PC-9 (cell line): ENCODE results near the gene KRTDAP. TPM values are rescaled to one million over a fixed set of nuclear protein-coding genes. Genes with fewer than 3 reads are reported as not detected.
"Not testable (repeated sequence)": the region's sequence is repeated elsewhere in the genome, so short reads cannot be mapped to it uniquely, and the experiment has no call there.

Source experiments
- BruUV-seq: library from RNA; stranded (reverse); fragments of 400-500 nt; replicated peaks from 2 replicates; lab custom pipeline; 2021; lab: Mats Ljungman, UMichigan
- CTCF ChIA-PET: fragments of 300-600 bp; sonication (Branson Sonifier 250); formaldehyde crosslinking; loops from one replicate; lab custom pipeline; 2022; ENCODE audit warnings: antibody characterized with exemption; lab: Charles Lee
- POLR2A ChIA-PET: fragments of 300-600 bp; sonication (Branson Sonifier 250); formaldehyde crosslinking; loops from one replicate; lab custom pipeline; 2022; ENCODE audit warnings: antibody characterized with exemption; ENCODE audit not compliant: unreplicated experiment; lab: Charles Lee
- DNase-seq, 2 experiments: peaks; one replicate each; pipeline versions ENCODE4 v3.0.0 to v3.0.0-alpha.2; 2015 to 2022; ENCODE audit warnings: mixed read lengths in 1 of 2
- H2AFZ ChIP-seq: fragments of 200-600 bp; sonication (generic); 2 replicates; pipeline ENCODE4 v1.8.1; 2017; ENCODE audit warnings: antibody characterized with exemption
- H3F3A ChIP-seq: fragments of 200-600 bp; sonication (generic); 2 replicates; pipeline ENCODE4 v1.8.1; 2017; ENCODE audit warnings: antibody characterized with exemption, mild to moderate bottlenecking, low read depth; ENCODE audit not compliant: insufficient read depth
- H3K27ac ChIP-seq: fragments of 200-600 bp; sonication (generic); 2 replicates; pipeline ENCODE4 v1.6.1; 2016; ENCODE audit warnings: mixed run types
- H3K27me3 ChIP-seq: fragments of 200-600 bp; sonication (generic); 2 replicates; pipeline ENCODE4 v1.6.1; 2016; ENCODE audit warnings: low read depth, mixed run types; ENCODE audit not compliant: insufficient read depth
- H3K36me3 ChIP-seq: fragments of 200-600 bp; sonication (generic); 2 replicates; pipeline ENCODE4 v1.6.1; 2016; ENCODE audit warnings: low read depth, mixed run types
- H3K4me1 ChIP-seq: fragments of 200-600 bp; sonication (generic); replicated peaks from 2 replicates; pipeline ENCODE4 v1.6.1; 2016; ENCODE audit warnings: mixed run types; ENCODE audit not compliant: insufficient read depth
- H3K4me2 ChIP-seq: fragments of 200-600 bp; sonication (generic); 2 replicates; pipeline ENCODE4 v1.6.1; 2017; ENCODE audit warnings: mixed run types
- H3K4me3 ChIP-seq: fragments of 200-600 bp; sonication (generic); 2 replicates; pipeline ENCODE4 v1.6.1; 2016; ENCODE audit warnings: mixed run types
- H3K79me2 ChIP-seq: fragments of 200-600 bp; sonication (generic); 2 replicates; pipeline ENCODE4 v1.6.1; 2017; ENCODE audit warnings: low read depth, mixed run types
- H3K9me2 ChIP-seq: fragments of 200-600 bp; sonication (generic); 2 replicates; pipeline ENCODE4 v1.8.1; 2017; ENCODE audit warnings: mild to moderate bottlenecking; ENCODE audit not compliant: insufficient read depth
- H3K9me3 ChIP-seq: fragments of 200-600 bp; sonication (generic); 2 replicates; pipeline ENCODE4 v1.8.1; 2016; ENCODE audit warnings: low read depth; ENCODE audit not compliant: insufficient read depth
- H4K20me1 ChIP-seq: fragments of 200-600 bp; sonication (generic); 2 replicates; pipeline ENCODE4 v1.8.1; 2017; ENCODE audit not compliant: insufficient read depth
- CTCF ChIP-seq: fragments of 200-600 bp; sonication (generic); conservative IDR thresholded peaks from 2 replicates; pipeline ENCODE4 v1.6.1; 2017; ENCODE audit warnings: mixed run types, antibody characterized with exemption, mild to moderate bottlenecking, moderate library complexity
- EZH2 ChIP-seq: fragments of 200-600 bp; sonication (generic); IDR thresholded peaks from 2 replicates; pipeline ENCODE4 v1.8.0; 2017; ENCODE audit warnings: antibody characterized with exemption, low read depth
- intact Hi-C: fragments of 100-400 bp; cut with micrococcal nuclease; formaldehyde crosslinking; loops from one replicate; pipeline ENCODE4 v1.10.0; 2022; ENCODE audit not compliant: unreplicated experiment
- total RNA-seq: library from RNA; stranded (reverse); gene quantifications from 2 replicates; pipeline ENCODE4 v1.2.3, GENCODE V29; 2021

The KRTDAP gene
- total RNA-seq, 1 experiment from 2014 or later, result not detected

GRCh38 chr19:35476149-35476548 is 14.1 kb downstream of the KRTDAP start:
- TF ChIP-seq EZH2 (no peak), CTCF (peak; percentile 40; the same call in 1 of the 2 replicates)
- no peaks in the 10 kb centered on the region for H3K4me1 ChIP-seq
- BruUV-seq, result no TSS peak
- no peaks in the 10 kb centered on the region for H3K79me2 ChIP-seq
- no peaks in the 10 kb centered on the region for H3K9me2 ChIP-seq
- no peak overlapping the region for H2AFZ ChIP-seq
- no peaks in the 10 kb centered on the region for H3K27me3 ChIP-seq
- intact Hi-C loops, result no loop called here
- CTCF ChIA-PET, result no interaction called here
- H3K4me2 ChIP-seq, result no peak overlapping the region
- H3K4me3 ChIP-seq, result no peak overlapping the region
- no peaks in the 10 kb centered on the region for H3F3A ChIP-seq
- H4K20me1 ChIP-seq, result no peaks in the 10 kb centered on the region
- no peak for DNase-seq
- no peak overlapping the region for H3K27ac ChIP-seq
- no peaks in the 10 kb centered on the region for H3K9me3 ChIP-seq
- no peaks in the 10 kb centered on the region for H3K36me3 ChIP-seq
- POLR2A ChIA-PET, result no interaction called here

GRCh38 chr19:35474594-35474993 is 15.7 kb downstream of the KRTDAP start:
- H3K36me3 ChIP-seq, H3K9me2 ChIP-seq, H4K20me1 ChIP-seq, H3K9me3 ChIP-seq, H3K4me1 ChIP-seq, H3F3A ChIP-seq, BruUV-seq, H3K4me3 ChIP-seq, H3K79me2 ChIP-seq, H2AFZ ChIP-seq, H3K4me2 ChIP-seq, POLR2A ChIA-PET, DNase-seq, CTCF ChIA-PET, intact Hi-C loops, H3K27me3 ChIP-seq, H3K27ac ChIP-seq: not testable (repeated sequence)

GRCh38 chr19:35474104-35474503 is 16.2 kb downstream of the KRTDAP start:
- H3K27me3 ChIP-seq, result no peaks in the 10 kb centered on the region
- H3K79me2 ChIP-seq, result no peaks in the 10 kb centered on the region
- no peaks in the 10 kb centered on the region for H3K9me3 ChIP-seq
- no peaks in the 10 kb centered on the region for H3F3A ChIP-seq
- H2AFZ ChIP-seq, result no peak overlapping the region
- no peaks in the 10 kb centered on the region for H4K20me1 ChIP-seq
- no peak overlapping the region for H3K4me2 ChIP-seq
- H3K4me3 ChIP-seq, result no peak overlapping the region
- BruUV-seq, result no TSS peak
- CTCF ChIA-PET, result no interaction called here
- H3K36me3 ChIP-seq, result no peaks in the 10 kb centered on the region
- H3K27ac ChIP-seq, result no peak overlapping the region
- POLR2A ChIA-PET, result no interaction called here
- H3K9me2 ChIP-seq, result no peaks in the 10 kb centered on the region
- H3K4me1 ChIP-seq, result no peaks in the 10 kb centered on the region
- TF ChIP-seq EZH2 (no peak), CTCF (no peak)
- no peak for DNase-seq
- intact Hi-C loops, result no loop called here

- H3K9me3 ChIP-seq, result no peaks in the 10 kb centered on the region
- TF ChIP-seq CTCF (no peak), EZH2 (no peak)
- H3K4me2 ChIP-seq, result no peak overlapping the region
- H4K20me1 ChIP-seq, result no peaks in the 10 kb centered on the region
- BruUV-seq, result no TSS peak
- no peaks in the 10 kb centered on the region for H3K9me2 ChIP-seq
- H3F3A ChIP-seq, result no peaks in the 10 kb centered on the region
- POLR2A ChIA-PET, result no interaction called here
- H3K4me3 ChIP-seq, result no peak overlapping the region
- no peak overlapping the region for H2AFZ ChIP-seq
- intact Hi-C loops, result no loop called here
- H3K36me3 ChIP-seq, result no peaks in the 10 kb centered on the region
- no peak for DNase-seq
- H3K4me1 ChIP-seq, result no peaks in the 10 kb centered on the region
- H3K27me3 ChIP-seq, result no peaks in the 10 kb centered on the region
- no peaks in the 10 kb centered on the region for H3K79me2 ChIP-seq
- H3K27ac ChIP-seq, result no peak overlapping the region
- CTCF ChIA-PET, result interaction anchor here (0.6 to 0.7 kb wide), 2 partner anchors 73 to 98 kb away, joined by 3 to 4 read pairs; no protein-coding TSS in a partner anchor
Observed at GRCh38 chr19:35471946-35472345, 18.3 kb downstream of the KRTDAP start.

GRCh38 chr19:35471075-35471474 is 19.2 kb downstream of the KRTDAP start:
- H3K36me3 ChIP-seq, DNase-seq, H3K4me3 ChIP-seq, POLR2A ChIA-PET, BruUV-seq, H3K79me2 ChIP-seq, H4K20me1 ChIP-seq, H3K27me3 ChIP-seq, H3K9me3 ChIP-seq, H3F3A ChIP-seq, H3K4me1 ChIP-seq, H3K4me2 ChIP-seq, intact Hi-C loops, H3K27ac ChIP-seq, H3K9me2 ChIP-seq: not testable (repeated sequence)
- CTCF ChIA-PET, result interaction anchor here (0.7 kb wide), 1 partner anchor 74 kb away, joined by 4 read pairs; no protein-coding TSS in a partner anchor
- H2AFZ ChIP-seq, result 0 out of 2 replicates have a peak overlapping the region, but pooled peaks have one; percentile 0
